ENCODE results near the gene PLCG1. TPM values are rescaled to one million over a fixed set of nuclear protein-coding genes. Genes with fewer than 3 reads are reported as not detected.

Gene PLCG1
- total and polyA plus RNA-seq, 2 experiments from 2014 or later = 27.4 to 206 TPM

GRCh38 chr20:41160686-41161085, 23.3 kb downstream of the PLCG1 start:
- no peak for DNase-seq (ENCODE audit: low spot score)
- H3K4me3 ChIP-seq = no peak overlapping the region
- no peak overlapping the region for H2AFZ ChIP-seq
- no peak overlapping the region for H3K4me3 Mint-ChIP-seq
- no peak overlapping the region for H3K27ac Mint-ChIP-seq
- H3K9me2 ChIP-seq (ENCODE audit: insufficient read depth) = no peaks in the 10 kb centered on the region
- peaks cover 31% of the 10 kb centered on the region for H4K20me1 ChIP-seq (replicated peaks; ENCODE audit: insufficient read depth)
- no peaks in the 10 kb centered on the region for H3F3A ChIP-seq (replicated peaks; ENCODE audit: low read depth)
- no peak overlapping the region for H3K4me2 ChIP-seq
- ATAC-seq = no peak
- peaks cover 10% of the 10 kb centered on the region; the same call in 1 of the 2 replicates for H3K36me3 ChIP-seq (ENCODE audit: insufficient read depth)
- H3K79me2 ChIP-seq (replicated peaks; ENCODE audit: insufficient read depth) = peaks cover 44% of the 10 kb centered on the region
- H3K27me3 Mint-ChIP-seq (ENCODE audit: insufficient read depth, low read depth, poor library complexity) = peaks cover 5% of the 10 kb centered on the region
- no peak overlapping the region for H3K27ac ChIP-seq (ENCODE audit: low read depth)
- H3K9me3 Mint-ChIP-seq = no peaks in the 10 kb centered on the region
- peaks cover 22% of the 10 kb centered on the region for H3K4me1 Mint-ChIP-seq
- H3K4me1 ChIP-seq (ENCODE audit: insufficient read depth) = no peaks in the 10 kb centered on the region
- peaks cover 59% of the 10 kb centered on the region for H3K36me3 Mint-ChIP-seq (ENCODE audit: low read depth)
- H3K27me3 ChIP-seq (ENCODE audit: insufficient read depth) = no peaks in the 10 kb centered on the region
- no peak for TF ChIP-seq POLR2AphosphoS5 (IDR thresholded peaks at IDR 0.05; ENCODE audit: low read depth)
- no peak for TF ChIP-seq CTCF (conservative IDR thresholded peaks at IDR 0.05; ENCODE audit: low read depth in 2 of 2)
- TF ChIP-seq ETS1 (IDR thresholded peaks at IDR 0.05) = no peak
- TF ChIP-seq NANOG (IDR thresholded peaks at IDR 0.05; ENCODE audit: borderline replicate concordance) = no peak
- no peak for TF ChIP-seq CREB1 (CRISPR knock-in tag; IDR thresholded peaks at IDR 0.05; ENCODE audit: low read depth)
- no peak for TF ChIP-seq EZH2phosphoT487 (IDR thresholded peaks at IDR 0.05; ENCODE audit: unreplicated experiment)
- no peak for TF ChIP-seq ZNF331 (CRISPR knock-in tag; IDR thresholded peaks at IDR 0.05; ENCODE audit: low read depth)
- no peak for TF ChIP-seq JUNB (IDR thresholded peaks at IDR 0.05; ENCODE audit: unreplicated experiment)
- no peak for TF ChIP-seq EZH2 (IDR thresholded peaks at IDR 0.05; ENCODE audit: low read depth, unreplicated experiment)
- no peak for TF ChIP-seq STAT1 (IDR thresholded peaks at IDR 0.05; ENCODE audit: unreplicated experiment)
- no peak for TF ChIP-seq REST (IDR thresholded peaks at IDR 0.05; ENCODE audit: unreplicated experiment)
- TF ChIP-seq ZNF114 (CRISPR knock-in tag; IDR thresholded peaks at IDR 0.05) = no peak
- TF ChIP-seq, protein P1, sequence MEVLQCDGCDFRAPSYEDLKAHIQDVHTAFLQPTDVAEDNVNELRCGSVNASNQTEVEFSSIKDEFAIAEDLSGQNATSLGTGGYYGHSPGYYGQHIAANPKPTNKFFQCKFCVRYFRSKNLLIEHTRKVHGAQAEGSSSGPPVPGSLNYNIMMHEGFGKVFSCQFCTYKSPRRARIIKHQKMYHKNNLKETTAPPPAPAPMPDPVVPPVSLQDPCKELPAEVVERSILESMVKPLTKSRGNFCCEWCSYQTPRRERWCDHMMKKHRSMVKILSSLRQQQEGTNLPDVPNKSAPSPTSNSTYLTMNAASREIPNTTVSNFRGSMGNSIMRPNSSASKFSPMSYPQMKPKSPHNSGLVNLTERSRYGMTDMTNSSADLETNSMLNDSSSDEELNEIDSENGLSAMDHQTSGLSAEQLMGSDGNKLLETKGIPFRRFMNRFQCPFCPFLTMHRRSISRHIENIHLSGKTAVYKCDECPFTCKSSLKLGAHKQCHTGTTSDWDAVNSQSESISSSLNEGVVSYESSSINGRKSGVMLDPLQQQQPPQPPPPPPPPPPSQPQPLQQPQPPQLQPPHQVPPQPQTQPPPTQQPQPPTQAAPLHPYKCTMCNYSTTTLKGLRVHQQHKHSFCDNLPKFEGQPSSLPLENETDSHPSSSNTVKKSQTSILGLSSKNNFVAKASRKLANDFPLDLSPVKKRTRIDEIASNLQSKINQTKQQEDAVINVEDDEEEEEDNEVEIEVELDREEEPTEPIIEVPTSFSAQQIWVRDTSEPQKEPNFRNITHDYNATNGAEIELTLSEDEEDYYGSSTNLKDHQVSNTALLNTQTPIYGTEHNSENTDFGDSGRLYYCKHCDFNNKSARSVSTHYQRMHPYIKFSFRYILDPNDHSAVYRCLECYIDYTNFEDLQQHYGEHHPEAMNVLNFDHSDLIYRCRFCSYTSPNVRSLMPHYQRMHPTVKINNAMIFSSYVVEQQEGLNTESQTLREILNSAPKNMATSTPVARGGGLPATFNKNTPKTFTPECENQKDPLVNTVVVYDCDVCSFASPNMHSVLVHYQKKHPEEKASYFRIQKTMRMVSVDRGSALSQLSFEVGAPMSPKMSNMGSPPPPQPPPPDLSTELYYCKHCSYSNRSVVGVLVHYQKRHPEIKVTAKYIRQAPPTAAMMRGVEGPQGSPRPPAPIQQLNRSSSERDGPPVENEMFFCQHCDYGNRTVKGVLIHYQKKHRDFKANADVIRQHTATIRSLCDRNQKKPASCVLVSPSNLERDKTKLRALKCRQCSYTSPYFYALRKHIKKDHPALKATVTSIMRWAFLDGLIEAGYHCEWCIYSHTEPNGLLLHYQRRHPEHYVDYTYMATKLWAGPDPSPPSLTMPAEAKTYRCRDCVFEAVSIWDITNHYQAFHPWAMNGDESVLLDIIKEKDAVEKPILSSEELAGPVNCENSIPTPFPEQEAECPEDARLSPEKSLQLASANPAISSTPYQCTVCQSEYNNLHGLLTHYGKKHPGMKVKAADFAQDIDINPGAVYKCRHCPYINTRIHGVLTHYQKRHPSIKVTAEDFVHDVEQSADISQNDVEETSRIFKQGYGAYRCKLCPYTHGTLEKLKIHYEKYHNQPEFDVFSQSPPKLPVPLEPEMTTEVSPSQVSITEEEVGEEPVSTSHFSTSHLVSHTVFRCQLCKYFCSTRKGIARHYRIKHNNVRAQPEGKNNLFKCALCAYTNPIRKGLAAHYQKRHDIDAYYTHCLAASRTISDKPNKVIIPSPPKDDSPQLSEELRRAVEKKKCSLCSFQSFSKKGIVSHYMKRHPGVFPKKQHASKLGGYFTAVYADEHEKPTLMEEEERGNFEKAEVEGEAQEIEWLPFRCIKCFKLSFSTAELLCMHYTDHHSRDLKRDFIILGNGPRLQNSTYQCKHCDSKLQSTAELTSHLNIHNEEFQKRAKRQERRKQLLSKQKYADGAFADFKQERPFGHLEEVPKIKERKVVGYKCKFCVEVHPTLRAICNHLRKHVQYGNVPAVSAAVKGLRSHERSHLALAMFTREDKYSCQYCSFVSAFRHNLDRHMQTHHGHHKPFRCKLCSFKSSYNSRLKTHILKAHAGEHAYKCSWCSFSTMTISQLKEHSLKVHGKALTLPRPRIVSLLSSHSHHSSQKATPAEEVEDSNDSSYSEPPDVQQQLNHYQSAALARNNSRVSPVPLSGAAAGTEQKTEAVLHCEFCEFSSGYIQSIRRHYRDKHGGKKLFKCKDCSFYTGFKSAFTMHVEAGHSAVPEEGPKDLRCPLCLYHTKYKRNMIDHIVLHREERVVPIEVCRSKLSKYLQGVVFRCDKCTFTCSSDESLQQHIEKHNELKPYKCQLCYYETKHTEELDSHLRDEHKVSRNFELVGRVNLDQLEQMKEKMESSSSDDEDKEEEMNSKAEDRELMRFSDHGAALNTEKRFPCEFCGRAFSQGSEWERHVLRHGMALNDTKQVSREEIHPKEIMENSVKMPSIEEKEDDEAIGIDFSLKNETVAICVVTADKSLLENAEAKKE (CRISPR knock-in tag; IDR thresholded peaks at IDR 0.05) = no peak

All from GM23338 (cell line).